Ectodermal cell (in vitro differentiated cells): ENCODE data around the gene ONECUT1.

ENCODE experiments used
- H3K27ac ChIP-seq: 2 replicates; pipeline ENCODE4 v1.7.0; 2013; ENCODE audit warnings: mild to moderate bottlenecking, low read depth, low read length; ENCODE audit not compliant: insufficient read depth, poor library complexity, severe bottlenecking
- H3K27me3 ChIP-seq: 2 replicates; pipeline ENCODE4 v1.7.0; 2013; ENCODE audit warnings: mild to moderate bottlenecking, low read length; ENCODE audit not compliant: insufficient read depth, control insufficient read depth, poor library complexity, severe bottlenecking
- H3K36me3 ChIP-seq: one replicate; pipeline ENCODE4 v1.7.0; 2013; ENCODE audit warnings: low read length; ENCODE audit not compliant: control insufficient read depth, insufficient read depth
- H3K4me1 ChIP-seq: one replicate; pipeline ENCODE4 v1.7.0; 2013; ENCODE audit warnings: low read length; ENCODE audit not compliant: control insufficient read depth, insufficient read depth
- H3K4me3 ChIP-seq: 2 replicates; pipeline ENCODE4 v1.7.0; 2013; ENCODE audit warnings: low read depth, low read length, control low read depth; ENCODE audit not compliant: insufficient read depth
- H3K9me3 ChIP-seq: 2 replicates; pipeline ENCODE4 v1.7.0; 2013; ENCODE audit warnings: mild to moderate bottlenecking, low read length, moderate library complexity; ENCODE audit not compliant: control insufficient read depth
- WGBS, 2 experiments: methylation state at CpG; one replicate each; pipeline ENCODE4 v1.1.7; 2013; ENCODE audit warnings: missing lambda C conversion rate in 2 of 2; 5-methylcytosine and 5-hydroxymethylcytosine counted together

ONECUT1 gene

DNA sequence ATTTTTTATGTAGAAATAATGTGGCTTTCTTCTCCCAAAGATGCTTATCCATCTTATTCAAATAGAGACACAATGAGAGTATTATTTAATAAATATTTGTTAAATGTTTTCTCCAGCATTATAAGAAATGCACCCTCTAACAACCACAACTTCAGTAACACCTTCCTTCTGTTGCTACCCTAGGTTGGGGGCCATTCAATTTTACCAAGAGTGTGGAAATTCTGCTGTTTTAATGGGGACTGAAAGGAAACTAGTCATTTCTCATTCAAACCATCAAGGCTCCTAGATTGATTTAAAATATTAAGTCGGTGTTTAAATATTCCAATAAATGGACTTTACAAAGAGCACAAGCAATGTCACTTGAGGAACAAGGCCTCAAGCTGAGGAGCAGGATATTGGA is 7.6 kb downstream of the ONECUT1 start:
- Histone ChIP-seq H3K27ac (no peak overlapping the region), H3K4me3 (no peak overlapping the region), H3K9me3 (no peaks in the 10 kb centered on the region), H3K27me3 (peaks cover 68% of the 10 kb centered on the region), H3K4me1 (peaks cover 33% of the 10 kb centered on the region), H3K36me3 (no peaks in the 10 kb centered on the region)
- WGBS, 2 experiments, result 67% methylated on average over 1 of the region's 1 CpG; no CpG with 5 or more reads in 1 of the 2 experiments

DNA sequence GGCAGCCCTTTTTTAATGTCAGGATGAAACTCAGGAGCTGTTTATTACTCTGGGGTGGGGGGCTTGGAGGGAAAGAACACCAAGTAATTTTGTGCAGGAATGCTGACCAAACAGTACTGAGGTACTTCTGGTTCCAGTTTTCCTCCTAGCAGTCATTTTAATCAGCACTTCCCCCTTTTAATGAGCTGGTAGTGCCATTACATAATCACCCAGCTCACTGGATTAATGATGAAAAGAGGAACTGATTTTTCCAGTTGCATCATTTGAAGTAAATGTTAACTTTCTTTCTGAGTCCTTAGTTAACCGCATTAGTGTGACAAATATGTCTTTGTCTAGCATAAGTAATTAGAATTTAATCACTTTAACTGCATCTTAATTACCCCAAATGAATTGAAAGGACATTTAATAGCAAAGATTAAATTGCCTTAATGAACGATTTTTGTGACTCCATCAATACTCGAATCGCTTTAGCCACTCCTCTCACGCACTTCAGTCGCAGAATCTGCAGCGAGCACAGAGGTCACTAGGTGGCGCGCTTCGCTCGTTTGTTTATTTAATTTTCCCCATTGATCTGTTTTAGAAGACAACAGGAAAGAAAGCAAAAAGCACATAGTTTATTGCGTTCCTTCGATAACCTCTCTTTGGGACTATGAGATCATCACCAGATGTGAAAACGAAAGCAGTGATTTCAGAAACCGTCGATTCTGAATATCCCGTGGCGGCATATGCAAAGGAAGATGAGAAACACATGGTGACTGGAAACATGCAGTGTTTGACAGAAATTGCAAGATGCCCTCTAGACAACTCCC is 9.8 kb downstream of the ONECUT1 start:
- H3K36me3 ChIP-seq, result no peaks in the 10 kb centered on the region
- no peaks in the 10 kb centered on the region for H3K9me3 ChIP-seq
- H3K4me3 ChIP-seq, result no peak overlapping the region
- peaks cover 46% of the 10 kb centered on the region for H3K27me3 ChIP-seq
- 11 to 12% methylated on average over 17 of the region's 18 CpGs for WGBS, 2 experiments
- H3K4me1 ChIP-seq, result peaks cover 14% of the 10 kb centered on the region
- H3K27ac ChIP-seq, result no peak overlapping the region

DNA sequence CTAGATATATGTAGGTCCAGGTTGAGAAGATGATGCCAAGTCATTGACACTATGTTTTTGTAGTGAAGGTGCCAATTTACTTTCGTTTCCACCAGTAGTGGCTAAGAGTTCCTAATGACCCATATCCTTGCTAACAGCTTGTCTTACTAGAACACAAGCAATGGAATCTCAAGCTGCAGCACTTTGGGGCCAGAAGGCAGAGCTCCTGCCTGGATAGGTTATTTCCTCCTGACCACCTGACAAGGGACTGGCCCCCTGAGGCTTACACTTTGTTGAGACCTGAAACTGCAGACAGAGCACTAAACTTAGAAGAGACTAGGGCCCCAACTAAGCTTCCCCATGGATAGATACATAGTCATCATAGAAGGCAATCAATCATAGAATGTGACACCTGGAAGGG is 11.7 kb downstream of the ONECUT1 start:
- no peaks in the 10 kb centered on the region for H3K4me1 ChIP-seq
- no peak overlapping the region for H3K27ac ChIP-seq
- H3K27me3 ChIP-seq, result peaks cover 27% of the 10 kb centered on the region
- no peaks in the 10 kb centered on the region for H3K36me3 ChIP-seq
- H3K9me3 ChIP-seq, result no peaks in the 10 kb centered on the region
- WGBS, 2 experiments, result 81 to 84% methylated on average over 1 of the region's 1 CpG
- H3K4me3 ChIP-seq, result no peak overlapping the region

DNA sequence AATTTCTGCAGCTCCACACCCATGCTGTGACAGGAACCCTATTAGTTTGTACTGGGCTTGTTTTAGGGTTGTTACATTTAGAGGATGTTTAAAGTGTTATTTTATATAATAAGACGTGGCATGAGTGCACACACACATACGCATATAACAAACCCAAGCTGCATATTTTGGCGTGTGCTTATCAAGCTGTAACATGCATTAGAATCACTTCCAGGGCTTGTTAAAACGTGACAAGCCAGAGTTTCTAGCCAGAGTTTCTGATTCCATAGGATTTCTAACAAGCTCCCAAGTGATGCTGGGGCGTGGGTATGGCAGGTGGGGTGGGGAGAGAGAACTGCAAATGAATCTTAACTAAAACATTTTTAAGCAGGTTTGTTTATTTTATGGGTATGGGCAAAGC is 17.4 kb downstream of the ONECUT1 start:
- WGBS, 2 experiments, result 84 to 87% methylated on average over 5 of the region's 5 CpGs
- Histone ChIP-seq H3K36me3 (no peaks in the 10 kb centered on the region), H3K27me3 (no peaks in the 10 kb centered on the region), H3K9me3 (no peaks in the 10 kb centered on the region), H3K4me1 (no peaks in the 10 kb centered on the region), H3K4me3 (no peak overlapping the region), H3K27ac (no peak overlapping the region)

DNA sequence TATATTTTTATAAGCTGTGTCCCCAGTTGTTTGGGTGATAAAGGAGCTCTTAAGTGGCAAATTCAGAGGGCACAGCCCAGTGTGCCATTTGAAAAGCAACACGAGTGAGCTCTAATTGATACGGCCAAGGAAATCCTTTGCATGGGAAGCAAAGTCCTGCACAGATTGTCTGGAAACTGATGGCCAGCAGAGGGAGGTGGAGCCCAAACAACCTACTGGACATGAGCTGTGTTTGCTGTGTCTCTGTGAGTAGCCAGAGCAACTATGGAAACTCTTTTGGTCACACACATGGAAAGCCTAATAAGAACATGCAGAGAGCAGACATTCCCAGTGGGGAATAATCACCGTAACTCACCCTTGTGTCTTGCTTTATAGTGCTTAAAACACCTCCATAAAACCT is 24.4 kb downstream of the ONECUT1 start:
- no peaks in the 10 kb centered on the region for H3K27me3 ChIP-seq
- 61 to 63% methylated on average over 3 of the region's 3 CpGs for WGBS, 2 experiments
- no peak overlapping the region for H3K27ac ChIP-seq
- no peak overlapping the region for H3K4me3 ChIP-seq
- no peaks in the 10 kb centered on the region for H3K9me3 ChIP-seq
- H3K4me1 ChIP-seq, result peaks cover 3% of the 10 kb centered on the region
- H3K36me3 ChIP-seq, result no peaks in the 10 kb centered on the region

DNA sequence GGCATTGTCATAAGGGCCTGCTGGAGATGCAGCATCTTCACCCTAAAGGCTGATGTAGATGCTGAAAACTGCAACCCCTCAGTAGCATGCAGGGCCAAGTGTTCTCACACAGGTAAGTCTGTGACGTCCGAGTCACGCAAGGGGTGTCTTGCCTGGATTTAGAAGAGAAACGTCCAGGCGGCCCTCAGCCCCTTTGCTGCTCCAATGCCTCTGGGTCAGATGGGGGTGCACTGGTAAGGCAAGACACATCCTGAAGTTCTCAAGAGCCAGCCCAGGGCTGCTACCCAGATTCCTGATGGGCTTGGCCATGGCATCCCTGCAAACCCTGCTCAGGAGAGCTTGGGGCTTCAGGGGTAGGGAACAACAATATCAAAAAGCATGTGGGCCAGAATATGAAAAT is 25.4 kb downstream of the ONECUT1 start:
- peaks cover 3% of the 10 kb centered on the region for H3K4me1 ChIP-seq
- H3K27ac ChIP-seq, result no peak overlapping the region
- H3K4me3 ChIP-seq, result no peak overlapping the region
- H3K9me3 ChIP-seq, result no peaks in the 10 kb centered on the region
- WGBS, 2 experiments, result 93 to 95% methylated on average over 5 of the region's 5 CpGs
- H3K36me3 ChIP-seq, result no peaks in the 10 kb centered on the region
- no peaks in the 10 kb centered on the region for H3K27me3 ChIP-seq

DNA sequence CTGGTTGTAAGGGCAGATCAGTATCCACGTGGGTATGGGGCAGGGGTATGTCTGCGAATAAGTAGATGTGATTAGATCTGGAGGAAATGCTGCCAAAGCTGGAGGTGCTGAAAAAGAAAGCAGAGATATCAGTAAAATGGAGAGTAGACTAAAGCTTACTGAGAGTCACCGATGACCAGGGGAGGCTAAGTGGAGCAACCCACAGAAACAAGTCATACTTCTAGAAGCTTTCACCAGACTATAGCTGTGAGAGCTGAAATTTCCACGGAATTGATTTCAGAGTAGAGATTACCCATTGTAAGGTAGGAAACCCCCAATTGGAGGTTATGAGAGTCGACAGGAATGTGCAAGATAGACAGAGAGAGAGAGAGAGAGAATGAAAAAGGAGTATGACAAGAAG is 27.5 kb downstream of the ONECUT1 start:
- WGBS, 2 experiments, result 89% methylated on average over 5 of the region's 5 CpGs
- Histone ChIP-seq H3K27ac (no peak overlapping the region), H3K4me1 (peaks cover 3% of the 10 kb centered on the region), H3K9me3 (no peaks in the 10 kb centered on the region), H3K4me3 (no peak overlapping the region), H3K27me3 (no peaks in the 10 kb centered on the region), H3K36me3 (no peaks in the 10 kb centered on the region)

DNA sequence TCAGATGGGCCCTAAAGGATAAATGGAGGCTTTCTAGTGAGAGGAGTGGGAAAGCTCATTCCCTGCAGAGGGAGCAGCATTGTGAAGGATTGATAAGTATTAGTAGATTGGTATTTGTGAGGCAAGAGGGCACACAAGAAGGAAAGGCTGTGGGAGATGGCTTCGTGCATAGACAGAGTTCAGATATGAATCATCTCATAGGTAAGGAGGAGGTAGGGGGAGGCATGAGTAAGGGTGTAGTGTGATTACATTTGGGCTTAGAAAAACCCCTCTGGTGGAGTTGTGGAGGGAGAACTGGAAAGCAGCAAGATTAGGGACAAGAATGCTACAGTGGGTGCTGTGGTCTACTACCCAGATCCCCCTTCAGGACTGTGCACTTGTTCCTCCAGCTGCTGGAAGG is 29.6 kb downstream of the ONECUT1 start:
- no peaks in the 10 kb centered on the region for H3K9me3 ChIP-seq
- H3K4me3 ChIP-seq, result no peak overlapping the region
- H3K4me1 ChIP-seq, result peaks cover 3% of the 10 kb centered on the region
- H3K27me3 ChIP-seq, result no peaks in the 10 kb centered on the region
- WGBS, 2 experiments, result 91 to 96% methylated on average over 1 of the region's 1 CpG
- no peaks in the 10 kb centered on the region for H3K36me3 ChIP-seq
- H3K27ac ChIP-seq, result no peak overlapping the region

DNA sequence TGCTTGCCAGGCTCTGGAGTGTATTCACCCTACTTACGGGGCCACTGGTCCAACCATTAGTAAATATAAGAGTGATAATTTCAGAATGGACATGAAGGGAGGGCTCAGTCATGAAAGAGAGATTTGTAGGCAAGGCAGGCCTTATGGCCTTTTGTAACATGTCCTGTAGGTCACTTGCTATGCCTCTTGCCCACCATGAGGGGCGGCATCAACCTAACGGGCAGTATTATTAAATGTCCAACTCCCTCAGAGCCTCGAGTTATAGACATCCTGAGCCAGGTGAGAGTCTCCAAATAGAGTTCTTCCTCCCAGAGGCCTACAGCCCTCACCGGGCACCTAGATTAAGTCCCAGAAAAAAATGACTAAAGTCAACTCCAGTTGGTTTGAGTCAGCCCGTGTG is 30.2 kb downstream of the ONECUT1 start:
- Histone ChIP-seq H3K27me3 (no peaks in the 10 kb centered on the region), H3K36me3 (no peaks in the 10 kb centered on the region), H3K4me3 (no peak overlapping the region), H3K4me1 (no peaks in the 10 kb centered on the region), H3K9me3 (no peaks in the 10 kb centered on the region), H3K27ac (no peak overlapping the region)
- WGBS, 2 experiments, result 93 to 94% methylated on average over 6 of the region's 6 CpGs

DNA sequence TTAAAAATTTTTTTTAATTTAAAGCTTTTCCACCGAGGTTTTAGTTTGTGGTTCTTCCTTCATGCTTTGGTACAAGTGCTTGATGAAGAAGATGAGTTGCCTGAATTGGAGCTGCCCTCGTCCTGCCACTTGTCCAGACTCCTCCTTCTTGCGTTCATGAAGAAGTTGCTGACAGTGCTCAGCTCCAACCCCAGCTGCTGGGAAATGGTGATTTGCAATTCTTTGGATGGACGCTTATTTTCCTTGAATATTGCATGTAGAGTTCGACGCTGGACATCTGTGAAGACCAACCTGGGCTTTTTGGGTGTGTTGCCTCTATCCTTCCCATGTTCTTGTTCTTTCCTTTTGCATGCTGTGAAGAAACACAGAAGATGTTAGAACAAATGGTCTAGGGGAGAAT is 32.6 kb downstream of the ONECUT1 start:
- Histone ChIP-seq H3K27me3 (no peaks in the 10 kb centered on the region), H3K9me3 (no peaks in the 10 kb centered on the region), H3K4me1 (no peaks in the 10 kb centered on the region), H3K4me3 (no peak overlapping the region), H3K27ac (no peak overlapping the region), H3K36me3 (no peaks in the 10 kb centered on the region)
- WGBS, 2 experiments, result 93% methylated on average over 6 of the region's 6 CpGs
